Measurements from ENCODE around the gene RPS6KA5. TPM values are rescaled to one million over a fixed set of nuclear protein-coding genes. Genes with fewer than 3 reads are reported as not detected.

The RPS6KA5 gene
- total RNA-seq, 2 experiments from 2014 or later, result 48.1 to 58.2 TPM

- CTCF ChIA-PET, result interaction anchor here (1.1 to 1.6 kb wide), 2 partner anchors 14 to 58 kb away, joined by 3 to 4 read pairs; no protein-coding TSS in a partner anchor
- H3K9me3 Mint-ChIP-seq (ENCODE audit: low read depth), result no peaks in the 10 kb centered on the region
- H3K4me3 Mint-ChIP-seq, result peak within 1 kb of the TSS; percentile 57
- DNase-seq (no peak), ATAC-seq (peak; percentile 68)
- peaks cover 15% of the 10 kb centered on the region for H3K27me3 Mint-ChIP-seq
- H3K27ac Mint-ChIP-seq, result no peak within 1 kb of the TSS
- H3K36me3 Mint-ChIP-seq, result no peaks in the 10 kb centered on the region
- H3K4me1 Mint-ChIP-seq, result peaks cover 6% of the 10 kb centered on the region
Observed at GRCh38 chr14:90815822-90816662, 244.4 kb downstream of the RPS6KA5 start, which contains the start of gene TTC7B. TTC7B (minus strand) TSS chr14:90816430; CDS start chr14:90816295, 135 bp downstream.

GRCh38 chr14:90815572-90815821 is 244.9 kb downstream of the RPS6KA5 start:
- ATAC-seq, result no peak

GRCh38 chr14:90814806-90815571 is 245.5 kb downstream of the RPS6KA5 start:
- Mint-ChIP-seq H3K27me3 (peaks cover 15% of the 10 kb centered on the region), H3K4me3 (peak overlapping the region; percentile 57), H3K4me1 (no peaks in the 10 kb centered on the region), H3K9me3 (ENCODE audit: low read depth) (no peaks in the 10 kb centered on the region), H3K27ac (no peak overlapping the region), H3K36me3 (no peaks in the 10 kb centered on the region)
- ATAC-seq, result no peak
- no peak for DNase-seq
- CTCF ChIA-PET, result interaction anchor here (0.6 to 1.1 kb wide), 2 partner anchors 13 to 654 kb away, joined by 3 to 4 read pairs; no protein-coding TSS in a partner anchor

More at GRCh38 chr14:90815572-90815821, 244.9 kb downstream of the RPS6KA5 start:
- CTCF ChIA-PET, result interaction anchor here (1.1 kb wide), 1 partner anchor 14 kb away, joined by 4 read pairs; no protein-coding TSS in a partner anchor
- H3K9me3 Mint-ChIP-seq (ENCODE audit: low read depth), result no peaks in the 10 kb centered on the region
- peak overlapping the region; percentile 57 for H3K4me3 Mint-ChIP-seq
- H3K36me3 Mint-ChIP-seq, result no peaks in the 10 kb centered on the region
- H3K4me1 Mint-ChIP-seq, result peaks cover under 1% of the 10 kb centered on the region
- no peak for DNase-seq
- no peak overlapping the region for H3K27ac Mint-ChIP-seq
- H3K27me3 Mint-ChIP-seq, result peaks cover 15% of the 10 kb centered on the region

- H3K27ac Mint-ChIP-seq, result no peak overlapping the region
- H3K9me3 Mint-ChIP-seq (ENCODE audit: low read depth), result no peaks in the 10 kb centered on the region
- ATAC-seq, result no peak
- H3K36me3 Mint-ChIP-seq, result no peaks in the 10 kb centered on the region
- DNase-seq, result no peak
- no peaks in the 10 kb centered on the region for H3K4me1 Mint-ChIP-seq
- CTCF ChIA-PET, result no interaction called here
- H3K4me3 Mint-ChIP-seq, result no peak overlapping the region
- peaks cover 15% of the 10 kb centered on the region for H3K27me3 Mint-ChIP-seq
Observed at GRCh38 chr14:90813442-90813841, 247.0 kb downstream of the RPS6KA5 start.

- Mint-ChIP-seq H3K27ac (no peak overlapping the region), H3K9me3 (ENCODE audit: low read depth) (no peaks in the 10 kb centered on the region), H3K27me3 (peaks cover 9% of the 10 kb centered on the region), H3K36me3 (no peaks in the 10 kb centered on the region), H3K4me1 (no peaks in the 10 kb centered on the region), H3K4me3 (no peak overlapping the region)
- DNase-seq (no peak), ATAC-seq (no peak)
- CTCF ChIA-PET, result interaction anchor here (0.9 kb wide), 1 partner anchor 52 kb away, joined by 3 read pairs; no protein-coding TSS in a partner anchor
Observed at GRCh38 chr14:90812109-90812508, 248.3 kb downstream of the RPS6KA5 start.

- Mint-ChIP-seq H3K27ac (no peak overlapping the region), H3K36me3 (no peaks in the 10 kb centered on the region), H3K27me3 (peaks cover 7% of the 10 kb centered on the region), H3K4me3 (no peak overlapping the region), H3K4me1 (no peaks in the 10 kb centered on the region), H3K9me3 (ENCODE audit: low read depth) (no peaks in the 10 kb centered on the region)
- DNase-seq (no peak), ATAC-seq (no peak)
- CTCF ChIA-PET, result interaction anchor here (0.9 kb wide), 1 partner anchor 51 kb away, joined by 3 read pairs; no protein-coding TSS in a partner anchor
Observed at GRCh38 chr14:90811641-90812040, 248.8 kb downstream of the RPS6KA5 start.

DNA sequence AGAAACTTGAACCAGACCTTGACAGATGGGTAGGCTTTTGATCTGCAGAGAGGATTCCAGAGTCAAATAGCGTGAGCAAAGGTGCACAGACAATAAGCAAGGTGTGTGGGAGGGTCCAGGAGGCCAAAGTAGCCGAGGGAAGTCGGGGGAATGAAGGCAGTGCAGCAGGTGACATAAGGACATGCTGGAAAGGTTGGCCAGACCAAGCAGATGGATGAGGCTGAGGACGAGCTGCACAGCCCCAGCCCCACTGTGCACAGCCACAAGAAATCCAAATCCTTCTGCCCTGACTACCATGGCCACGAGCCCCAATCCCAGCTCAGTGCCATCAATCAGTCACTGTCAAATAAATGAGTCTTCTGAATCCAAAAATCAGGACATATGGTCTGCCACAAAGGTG is 249.6 kb downstream of the RPS6KA5 start:
- H3K27me3 Mint-ChIP-seq, result peaks cover 7% of the 10 kb centered on the region
- no peak overlapping the region for H3K27ac Mint-ChIP-seq
- CTCF ChIA-PET, result no interaction called here
- H3K36me3 Mint-ChIP-seq, result no peaks in the 10 kb centered on the region
- no peak for ATAC-seq
- H3K4me1 Mint-ChIP-seq, result no peaks in the 10 kb centered on the region
- H3K9me3 Mint-ChIP-seq (ENCODE audit: low read depth), result no peaks in the 10 kb centered on the region
- no peak for DNase-seq
- no peak overlapping the region for H3K4me3 Mint-ChIP-seq

DNA sequence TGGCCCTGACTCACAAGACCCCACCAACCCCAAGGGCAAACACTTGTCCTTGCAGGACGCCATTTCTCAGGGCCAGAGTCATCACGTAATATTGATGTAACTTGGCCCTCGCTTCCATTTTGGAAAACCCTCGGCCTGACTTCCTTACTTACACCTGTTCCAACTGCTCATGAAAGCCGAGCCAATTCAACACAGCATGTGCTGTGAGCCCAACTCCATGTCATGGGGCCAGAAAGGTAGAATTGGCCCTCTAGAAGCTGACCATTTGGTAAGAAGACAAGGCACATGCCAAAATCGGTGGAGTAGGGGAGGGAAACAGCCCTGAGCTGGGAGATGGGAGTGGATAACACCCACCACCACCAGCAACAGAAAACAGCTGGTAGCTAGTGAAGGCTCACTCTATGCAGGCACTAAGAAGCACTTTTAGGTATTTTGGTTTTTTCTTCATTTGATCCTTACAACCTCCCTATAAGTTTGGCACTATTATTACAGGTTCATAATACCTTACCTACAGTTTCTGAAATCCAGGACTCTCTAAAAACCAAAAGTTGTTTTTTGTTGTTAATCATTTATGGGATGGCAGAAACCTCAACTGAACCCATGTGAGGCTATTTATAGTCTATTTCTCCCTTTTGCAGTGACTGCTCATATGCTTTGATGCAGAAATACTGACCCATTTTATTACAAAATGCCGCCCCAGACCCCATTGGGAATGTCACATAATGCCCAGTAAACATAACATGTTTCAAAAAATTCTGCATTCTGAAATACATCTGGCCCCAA is 250.7 kb downstream of the RPS6KA5 start:
- no peak overlapping the region for H3K4me3 Mint-ChIP-seq
- no peak for ATAC-seq
- H3K4me1 Mint-ChIP-seq, result no peaks in the 10 kb centered on the region
- H3K27me3 Mint-ChIP-seq, result no peaks in the 10 kb centered on the region
- H3K9me3 Mint-ChIP-seq (ENCODE audit: low read depth), result no peaks in the 10 kb centered on the region
- no peaks in the 10 kb centered on the region for H3K36me3 Mint-ChIP-seq
- H3K27ac Mint-ChIP-seq, result no peak overlapping the region
- CTCF ChIA-PET, result no interaction called here
- DNase-seq, result no peak

DNA sequence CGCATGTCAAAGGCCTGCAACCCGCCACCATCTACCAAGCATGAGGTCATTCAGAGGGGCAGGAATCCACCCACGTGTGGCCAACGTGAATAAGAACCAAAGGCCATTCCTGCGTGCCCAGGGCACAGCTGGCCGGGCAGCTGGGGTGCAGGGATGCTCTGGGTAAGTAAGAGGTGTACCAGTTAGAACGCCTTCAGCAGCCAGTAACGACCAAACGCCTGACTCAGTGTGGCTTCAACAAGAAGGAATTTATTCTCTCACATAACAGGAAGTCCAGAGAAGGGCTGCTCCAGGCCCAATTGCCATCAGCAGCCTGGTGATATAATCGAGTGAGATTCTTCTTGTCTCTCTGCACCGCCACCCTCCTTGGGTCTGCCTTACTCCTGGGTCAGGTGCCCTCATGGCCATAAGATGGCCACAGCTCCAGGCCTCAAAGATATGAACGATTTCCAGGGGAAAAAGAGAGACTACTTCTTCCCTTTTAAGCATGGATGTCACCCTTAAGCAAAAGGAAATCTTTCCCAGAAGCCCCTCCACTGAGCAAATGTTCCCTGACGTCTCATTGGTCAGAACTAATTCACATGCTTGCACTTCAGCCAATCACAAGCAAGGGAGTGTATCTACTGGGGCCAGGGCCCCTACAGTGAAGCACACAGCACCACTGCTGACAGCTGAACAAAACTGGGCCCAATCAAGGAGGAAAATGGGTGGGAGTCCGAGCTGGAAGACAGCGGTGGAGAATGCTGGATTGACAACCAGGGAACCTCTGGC is 251.5 kb downstream of the RPS6KA5 start:
- no peak for DNase-seq
- CTCF ChIA-PET, result no interaction called here
- H3K27me3 Mint-ChIP-seq, result no peaks in the 10 kb centered on the region
- H3K36me3 Mint-ChIP-seq, result no peaks in the 10 kb centered on the region
- no peaks in the 10 kb centered on the region for H3K4me1 Mint-ChIP-seq
- no peak for ATAC-seq
- H3K27ac Mint-ChIP-seq, result no peak overlapping the region
- no peak overlapping the region for H3K4me3 Mint-ChIP-seq
- H3K9me3 Mint-ChIP-seq (ENCODE audit: low read depth), result no peaks in the 10 kb centered on the region

GRCh38 chr14:90807060-90807459 is 253.4 kb downstream of the RPS6KA5 start:
- CTCF ChIA-PET, result no interaction called here
- Mint-ChIP-seq H3K27ac (no peak overlapping the region), H3K4me1 (peaks cover 2% of the 10 kb centered on the region), H3K36me3 (no peaks in the 10 kb centered on the region), H3K9me3 (ENCODE audit: low read depth) (no peaks in the 10 kb centered on the region), H3K27me3 (no peaks in the 10 kb centered on the region), H3K4me3 (no peak overlapping the region)
- DNase-seq (no peak), ATAC-seq (no peak)

DNA sequence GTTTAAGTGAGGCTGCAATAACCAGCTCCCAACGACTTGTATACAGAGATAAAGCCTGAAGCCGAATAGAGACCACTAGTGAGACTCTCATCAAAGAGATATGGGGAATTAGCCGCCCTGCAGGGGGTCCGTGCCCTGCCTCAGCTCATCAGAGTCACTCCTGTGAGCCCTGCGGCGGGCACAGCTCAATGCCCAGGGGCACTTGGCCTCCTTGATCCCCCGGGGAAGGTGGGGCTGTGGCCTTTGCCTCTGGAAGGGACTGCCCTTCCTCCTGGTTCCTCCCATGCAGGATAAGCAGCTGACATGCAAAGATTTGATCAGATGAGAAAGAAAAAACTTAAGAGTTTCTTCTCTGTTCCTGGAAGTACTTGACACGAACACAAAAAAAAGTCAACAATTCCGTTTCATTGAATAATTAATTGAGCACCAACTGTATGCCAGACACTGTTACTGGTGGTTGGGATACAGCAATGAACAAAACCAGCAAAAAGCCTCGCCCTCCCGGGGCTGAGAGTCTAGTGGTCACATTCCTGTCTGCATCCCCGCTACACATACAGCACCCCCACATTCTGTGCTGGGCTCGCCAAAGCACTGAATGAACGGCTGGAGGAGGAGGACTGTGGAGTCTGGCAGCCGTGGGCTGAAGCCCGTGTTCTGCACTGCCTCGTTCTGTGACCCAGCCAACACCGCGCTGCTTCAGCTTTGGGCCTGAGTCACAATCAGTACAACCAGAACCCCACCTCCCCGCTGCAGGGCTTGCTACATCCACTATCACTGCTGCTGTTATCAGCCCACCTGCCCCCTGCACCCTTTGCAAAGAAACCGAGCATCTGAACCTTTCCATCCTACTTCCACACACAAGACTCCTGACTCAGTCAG is 254.5 kb downstream of the RPS6KA5 start:
- no peak overlapping the region for H3K27ac Mint-ChIP-seq
- CTCF ChIA-PET, result no interaction called here
- DNase-seq, result no peak
- no peaks in the 10 kb centered on the region for H3K9me3 Mint-ChIP-seq (ENCODE audit: low read depth)
- no peak overlapping the region for H3K4me3 Mint-ChIP-seq
- H3K4me1 Mint-ChIP-seq, result peaks cover 9% of the 10 kb centered on the region
- H3K27me3 Mint-ChIP-seq, result no peaks in the 10 kb centered on the region
- no peak for ATAC-seq
- H3K36me3 Mint-ChIP-seq, result no peaks in the 10 kb centered on the region

- ATAC-seq, result no peak
- Mint-ChIP-seq H3K4me3 (no peak overlapping the region), H3K27ac (no peak overlapping the region), H3K4me1 (peaks cover 11% of the 10 kb centered on the region), H3K27me3 (no peaks in the 10 kb centered on the region), H3K9me3 (ENCODE audit: low read depth) (no peaks in the 10 kb centered on the region), H3K36me3 (no peaks in the 10 kb centered on the region)
- no peak for DNase-seq
- CTCF ChIA-PET, result no interaction called here
Observed at GRCh38 chr14:90805084-90805391, 255.4 kb downstream of the RPS6KA5 start.
